Activated T-helper 9 cell treated with anti-CD3 and anti-CD28 coated beads, Interleukin-2, amount 50 U/mL, for 16 hours (primary cell): ENCODE data around the gene CAMTA1.

Source experiments
- DNase-seq: peaks from one replicate; pipeline ENCODE4 v3.0.0-alpha.2; 2020; ENCODE audit warnings: low read depth

CAMTA1 gene

GRCh38 chr1:6958407-6959030, 173.3 kb downstream of the CAMTA1 start:
- no peak for DNase-seq

DNA sequence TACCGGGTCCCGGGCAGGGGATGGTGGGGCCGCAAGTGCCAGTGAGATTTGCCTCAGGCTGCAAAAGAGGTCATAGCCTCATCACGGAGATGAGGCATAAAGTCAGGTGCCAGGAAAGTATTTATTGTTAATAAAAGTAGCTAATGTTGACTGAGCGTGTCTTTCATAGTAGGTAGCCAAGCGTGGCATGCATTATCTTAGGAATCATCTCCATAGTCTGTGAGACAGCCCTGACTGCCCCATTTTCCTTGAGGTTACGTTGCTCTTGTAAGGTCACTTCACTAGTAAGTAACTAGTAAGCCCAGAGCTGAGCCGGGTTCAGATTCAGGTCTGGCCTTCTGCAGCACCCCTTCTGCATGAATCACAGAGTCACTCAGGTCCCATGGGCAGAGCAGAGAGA, 174.2 kb downstream of the CAMTA1 start:
- no peak for DNase-seq

DNA sequence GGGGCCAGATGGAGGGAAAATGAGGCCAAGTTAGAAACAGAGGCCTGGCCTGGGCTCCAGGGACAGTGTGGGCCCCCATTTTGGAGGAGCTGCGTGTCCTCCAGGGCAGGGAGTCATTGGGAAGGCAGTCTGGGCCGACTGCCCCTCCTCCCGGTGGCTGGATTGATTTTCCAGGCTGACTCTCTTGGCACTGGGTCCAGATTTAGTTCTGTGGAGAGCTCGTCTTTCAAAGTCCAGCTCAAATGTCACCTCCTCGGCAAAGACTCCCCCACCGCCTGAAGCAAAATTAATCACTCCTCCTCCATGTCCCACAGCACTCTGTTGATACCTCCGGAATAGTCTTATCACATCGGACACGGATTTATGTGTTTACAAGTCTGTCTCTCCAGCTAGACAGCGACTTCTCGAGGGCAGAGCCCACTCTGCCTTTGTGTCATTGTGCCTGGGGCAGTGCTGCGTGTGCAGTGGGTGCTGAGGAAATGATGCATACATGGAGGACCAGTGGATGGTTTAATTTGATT, 175.1 kb downstream of the CAMTA1 start:
- no peak for DNase-seq

GRCh38 chr1:6960860-6961259, 175.6 kb downstream of the CAMTA1 start:
- DNase-seq, result no peak

DNA sequence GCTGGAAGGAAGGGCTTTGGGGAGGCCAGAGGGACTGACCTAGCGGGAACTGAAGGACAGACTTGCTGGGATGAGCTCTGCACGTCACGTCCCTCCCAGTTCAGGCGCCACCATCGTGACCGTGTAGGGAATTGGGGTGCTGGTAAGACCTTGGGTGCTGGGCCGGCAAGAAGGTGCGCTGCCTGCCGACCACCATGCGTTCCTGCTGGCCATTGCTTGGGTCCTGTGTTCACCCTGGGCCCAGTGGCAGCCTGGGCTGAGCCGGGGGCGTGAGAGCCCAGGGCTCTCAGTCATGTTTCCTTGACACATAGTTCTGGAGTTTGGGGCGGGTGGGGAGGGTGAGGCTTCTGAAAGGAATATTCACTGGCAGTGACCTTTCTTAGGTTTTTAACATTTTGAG, 176.0 kb downstream of the CAMTA1 start:
- no peak for DNase-seq

DNA sequence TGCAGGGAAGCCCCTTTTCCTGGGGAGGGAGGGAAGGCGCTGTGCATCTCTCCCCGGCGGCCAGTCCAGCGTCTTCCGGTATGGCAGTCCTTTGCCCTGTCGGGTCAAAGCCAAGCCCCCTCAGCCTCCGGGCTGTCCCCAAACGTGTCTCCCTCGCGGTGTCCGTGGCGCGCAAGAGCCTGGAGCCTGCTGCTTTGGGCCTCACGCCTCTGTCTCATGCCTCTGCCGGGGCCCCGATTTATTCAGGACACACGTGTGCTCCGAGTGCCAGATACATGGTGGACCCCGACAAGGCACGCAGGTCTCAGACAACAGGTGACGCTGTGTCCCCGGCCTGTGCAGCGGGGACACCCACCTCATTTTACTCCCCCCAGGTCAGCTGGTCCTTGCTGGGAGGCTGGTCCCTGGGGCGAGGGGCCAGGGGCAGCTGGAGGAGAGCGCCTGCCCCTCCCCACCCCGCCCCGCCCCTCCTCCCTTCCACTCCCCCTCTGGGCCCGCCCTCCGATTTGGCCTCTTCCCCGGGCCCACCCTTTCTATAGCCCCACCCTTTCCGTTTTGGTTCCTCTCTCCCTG, 176.7 kb downstream of the CAMTA1 start:
- no peak for DNase-seq

DNA sequence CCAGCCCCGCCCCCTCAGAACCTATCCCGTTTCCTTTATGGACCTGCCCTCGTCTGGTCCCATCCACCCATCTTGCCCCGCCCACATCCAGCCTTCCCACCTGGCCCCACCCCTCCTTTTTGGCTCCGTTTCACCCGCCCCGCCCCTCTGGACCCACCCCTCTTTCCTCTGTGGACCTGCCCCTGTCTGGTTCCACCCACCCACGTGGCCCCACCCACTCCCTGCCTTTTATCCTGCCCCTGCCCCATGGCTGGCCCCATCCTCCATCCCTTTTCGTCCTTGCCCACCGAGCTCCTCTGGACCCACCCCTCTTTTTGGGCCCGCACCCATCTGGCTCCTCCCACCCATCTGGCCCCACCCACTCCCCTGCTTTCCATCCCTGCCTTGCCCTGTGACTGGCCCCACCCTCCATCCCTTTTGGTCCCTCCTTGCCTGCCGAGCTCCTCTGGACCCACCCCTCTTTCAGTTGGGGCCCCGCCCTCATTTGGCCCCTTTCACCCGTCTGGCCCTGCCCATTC, 177.3 kb downstream of the CAMTA1 start:
- no peak for DNase-seq

DNA sequence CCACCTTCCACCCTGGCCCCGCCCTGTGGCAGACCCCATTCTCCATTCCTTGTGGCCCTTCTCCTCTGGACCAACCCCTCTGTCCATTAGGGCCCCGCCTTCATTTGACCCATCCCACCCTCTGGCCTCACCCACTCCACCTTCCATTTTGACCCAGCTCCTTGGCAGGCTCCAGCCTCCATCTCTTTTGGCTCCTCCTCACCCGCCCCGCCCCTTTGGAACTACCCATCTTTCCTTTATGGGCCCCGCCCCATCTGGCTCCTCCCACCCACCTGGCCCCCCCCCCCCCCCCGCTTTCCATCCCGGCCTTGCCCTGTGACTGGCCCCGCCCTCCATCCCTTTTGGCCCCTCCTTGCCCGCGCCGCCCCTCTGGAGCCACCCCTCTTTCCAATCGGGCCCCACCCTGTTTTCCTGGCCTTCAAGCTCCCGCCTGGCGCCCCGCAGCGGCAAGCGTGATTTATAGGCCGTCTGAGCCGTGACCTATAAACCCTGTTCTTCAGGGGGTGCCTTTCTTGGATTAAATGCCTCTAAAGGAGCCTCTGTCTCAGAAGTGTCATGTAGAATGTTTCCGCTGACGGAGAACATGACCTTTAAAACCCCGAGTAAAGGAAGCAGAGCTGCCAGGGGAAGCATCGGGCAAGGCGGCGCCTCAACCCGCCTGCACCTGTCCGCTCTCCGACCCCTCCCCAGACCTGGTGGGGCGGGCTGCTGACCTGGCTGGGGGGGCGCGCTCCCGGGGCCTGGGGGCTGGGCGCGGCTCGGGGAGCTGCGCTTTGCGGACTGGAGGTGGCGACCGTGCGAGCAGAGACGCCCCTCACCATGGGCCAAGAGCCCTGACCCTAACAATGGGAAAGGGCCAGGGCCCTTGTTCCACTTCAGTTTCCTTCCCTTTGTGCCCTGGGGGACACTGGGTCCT, 178.0 kb downstream of the CAMTA1 start:
- DNase-seq, result peak; percentile 2

GRCh38 chr1:6963912-6964307, 178.7 kb downstream of the CAMTA1 start:
- DNase-seq, result no peak

DNA sequence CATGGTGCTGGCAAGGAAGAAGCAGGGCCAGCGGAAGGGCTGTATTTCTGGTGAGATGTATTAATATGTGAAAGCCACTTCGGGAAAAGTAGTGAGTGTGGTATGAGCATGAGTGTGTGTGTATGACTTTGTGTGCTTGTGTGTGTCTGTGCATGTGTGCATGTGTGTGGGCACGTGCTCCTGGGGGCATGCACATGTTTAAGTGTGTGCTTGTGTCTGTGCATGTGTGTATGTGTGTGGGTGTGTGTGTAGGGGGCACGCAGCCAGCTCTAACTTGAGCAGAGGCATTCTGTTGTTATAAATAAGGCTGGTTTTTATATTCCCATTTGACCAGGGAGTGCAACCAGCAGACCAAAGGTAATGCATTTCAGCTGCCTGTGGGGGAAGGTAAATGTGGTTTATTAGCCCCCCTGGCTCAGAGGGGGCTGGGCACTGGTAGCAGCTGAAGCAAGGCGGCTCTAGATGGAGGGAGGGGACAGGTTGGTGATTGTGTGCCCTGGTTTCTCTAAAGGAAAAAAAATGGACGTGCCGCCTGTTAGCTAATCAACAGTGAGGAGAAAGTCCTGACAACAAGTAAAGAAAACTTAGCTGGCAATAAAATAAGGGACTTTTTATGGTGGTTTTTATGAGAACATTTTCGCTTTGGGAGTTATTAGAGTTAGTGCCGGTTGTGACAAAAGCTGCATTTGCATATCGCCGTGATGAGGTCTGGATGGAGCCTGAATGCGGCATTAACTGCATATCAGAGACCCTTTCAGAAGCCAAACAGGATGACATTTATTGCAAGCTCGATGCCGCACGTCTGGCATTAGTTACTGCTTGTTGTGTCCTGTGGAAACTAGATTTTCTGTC, 180.1 kb downstream of the CAMTA1 start:
- DNase-seq, result no peak

- DNase-seq, result no peak
Observed at GRCh38 chr1:6965935-6966241, 180.6 kb downstream of the CAMTA1 start.

- DNase-seq, result no peak
Observed at GRCh38 chr1:6966326-6966725, 181.1 kb downstream of the CAMTA1 start.

DNA sequence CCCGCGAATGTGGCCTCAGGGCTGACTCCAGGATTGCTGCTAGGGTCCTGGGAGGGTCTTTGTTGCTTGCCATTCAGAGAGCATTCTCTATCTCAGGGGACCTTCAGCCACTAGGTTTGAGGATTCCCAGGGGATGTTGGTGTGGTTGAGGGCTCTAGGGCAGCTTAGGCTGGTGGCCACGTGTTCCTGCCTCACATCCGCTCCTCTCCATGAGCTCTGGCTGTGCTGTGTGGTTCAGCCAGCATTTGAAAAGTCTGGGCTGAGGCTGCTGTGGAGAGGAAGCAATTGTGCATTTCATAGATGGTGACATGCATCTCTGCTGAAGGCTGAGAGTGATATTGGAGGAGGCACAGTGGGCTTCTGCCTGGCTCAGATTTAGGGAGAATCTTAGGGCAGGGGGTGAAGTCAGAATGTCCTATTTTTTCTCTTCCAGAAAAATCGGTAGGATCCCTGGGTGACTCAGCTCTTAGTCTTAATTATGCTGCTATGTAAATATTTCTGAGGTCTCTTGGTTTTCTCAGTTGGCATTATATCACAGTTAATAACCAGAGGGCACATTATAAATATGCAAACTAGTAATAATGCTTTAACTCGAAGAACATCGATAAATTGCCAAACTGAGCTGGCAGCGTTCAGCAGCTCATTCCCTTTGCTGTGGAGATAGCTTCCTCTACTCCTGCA, 182.3 kb downstream of the CAMTA1 start:
- DNase-seq, result no peak

DNA sequence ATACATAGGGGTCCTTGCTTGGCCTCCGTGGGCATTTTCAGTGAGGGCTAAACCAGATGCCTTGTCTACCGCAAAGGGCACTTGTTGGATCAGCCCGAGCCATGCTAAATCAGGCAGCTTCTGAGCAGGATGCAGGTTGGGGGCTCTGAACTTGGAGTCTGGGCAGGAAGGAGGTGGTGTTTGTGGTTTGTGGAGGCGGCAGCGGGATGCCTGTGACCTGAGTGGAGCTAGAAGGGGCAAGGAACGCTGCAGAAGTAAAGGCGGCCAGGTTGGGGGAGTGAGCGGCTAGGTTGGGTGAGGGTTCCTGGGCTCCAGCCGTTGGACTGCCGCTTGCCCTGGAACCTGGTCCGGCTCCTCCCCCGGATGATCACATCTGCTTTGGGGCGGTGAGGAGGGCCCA, 183.9 kb downstream of the CAMTA1 start:
- DNase-seq, result no peak

DNA sequence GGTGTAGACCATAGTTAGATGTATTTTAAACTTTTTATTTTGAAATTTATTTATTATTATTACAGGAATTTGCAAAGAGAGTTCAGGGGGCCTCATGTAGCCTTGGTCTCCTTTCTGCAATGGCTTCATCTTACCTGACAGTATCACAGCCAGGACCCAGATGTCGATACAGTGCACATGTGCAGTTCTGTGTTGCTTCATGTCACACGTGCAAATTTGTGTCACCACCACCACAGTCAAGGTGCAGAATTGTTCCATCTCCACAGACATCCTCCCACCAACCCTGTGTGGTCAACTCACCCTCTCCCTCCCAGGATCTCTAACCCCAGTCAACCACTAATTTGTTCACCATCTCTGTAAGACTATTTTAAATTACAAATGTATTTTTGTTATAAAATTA, 184.5 kb downstream of the CAMTA1 start:
- DNase-seq, result no peak

- DNase-seq, result no peak
Observed at GRCh38 chr1:6970221-6970620, 185.0 kb downstream of the CAMTA1 start.

DNA sequence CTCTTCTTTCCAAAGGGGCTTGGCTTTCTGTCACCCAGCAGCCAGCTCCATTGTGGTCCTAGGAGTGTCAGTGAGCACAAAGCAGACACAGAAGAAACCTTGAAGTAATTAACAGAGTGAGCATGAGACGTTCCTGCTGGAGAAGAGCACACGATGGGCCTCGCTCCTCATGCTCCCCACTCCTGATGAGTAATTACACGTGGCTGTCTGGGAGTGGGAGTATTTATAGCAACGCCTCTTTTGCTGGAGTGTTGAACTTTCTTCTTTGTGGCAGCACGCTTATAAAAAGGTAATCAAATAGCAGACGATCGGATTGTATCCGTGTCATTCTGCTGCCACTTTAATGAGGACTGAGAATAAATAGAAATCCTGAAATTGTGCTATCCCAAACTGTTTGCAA, 185.8 kb downstream of the CAMTA1 start:
- no peak for DNase-seq

DNA sequence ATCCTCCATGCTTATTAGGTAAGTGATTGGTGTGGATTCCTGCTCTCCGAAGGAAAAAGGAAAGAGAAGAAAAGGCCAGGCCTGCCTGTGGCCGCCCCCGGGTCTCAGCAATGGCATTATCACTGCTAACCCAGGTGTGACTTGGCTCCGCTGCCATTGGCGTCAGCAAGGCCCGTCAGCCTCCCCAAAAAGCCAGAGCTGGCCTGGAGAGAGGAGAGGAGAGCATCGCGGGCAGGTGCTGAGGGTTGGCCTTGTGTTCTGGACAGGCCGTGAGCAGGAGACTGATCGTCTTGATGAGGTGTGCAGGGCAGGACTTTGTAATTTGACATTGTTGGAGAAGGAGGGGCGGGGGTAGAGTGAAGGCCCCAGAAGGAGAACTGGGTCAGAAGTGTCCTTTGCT, 186.4 kb downstream of the CAMTA1 start:
- DNase-seq, result no peak

GRCh38 chr1:6972399-6972798, 187.1 kb downstream of the CAMTA1 start:
- DNase-seq, result no peak

DNA sequence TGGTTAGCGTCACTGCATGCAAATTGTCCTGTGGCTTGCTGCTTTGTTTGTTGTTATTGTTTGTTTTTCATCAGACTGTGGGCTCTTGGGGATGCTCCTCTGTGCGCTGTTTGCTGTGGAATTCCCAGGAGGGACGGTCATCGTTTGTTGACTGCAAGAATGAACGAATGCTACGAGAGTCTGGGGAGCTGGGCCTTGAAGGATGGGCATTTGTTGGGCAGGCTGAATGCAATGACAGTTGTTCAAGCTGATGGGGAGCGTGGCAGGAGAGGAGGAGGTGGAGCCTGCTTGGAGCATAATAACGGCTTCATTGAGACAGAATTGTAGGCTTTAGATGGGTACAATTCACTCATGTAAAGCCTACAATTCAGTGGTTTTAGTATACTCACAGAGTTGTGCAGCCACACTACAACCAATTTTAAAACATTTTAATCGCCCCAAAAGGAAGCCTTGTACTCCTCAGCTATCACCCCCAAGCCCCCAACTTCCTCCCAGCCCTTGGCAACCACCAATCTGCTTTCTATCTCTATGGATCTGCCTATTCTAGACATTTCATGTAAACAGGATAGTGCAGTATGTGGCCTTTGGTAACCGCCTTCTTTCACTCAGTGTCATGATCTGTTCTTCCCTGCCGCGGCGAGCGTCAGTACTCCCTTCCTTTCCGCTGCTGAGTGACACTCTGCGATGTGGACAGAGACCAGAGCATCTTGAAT, 190.2 kb downstream of the CAMTA1 start:
- no peak for DNase-seq

- DNase-seq, result no peak
Observed at GRCh38 chr1:6976044-6976375, 190.8 kb downstream of the CAMTA1 start.
